ENCODE results near the gene RHOBTB1.
A peak's percentile ranks its signal among the peaks of the same experiment; 100 is the strongest.

DNA sequence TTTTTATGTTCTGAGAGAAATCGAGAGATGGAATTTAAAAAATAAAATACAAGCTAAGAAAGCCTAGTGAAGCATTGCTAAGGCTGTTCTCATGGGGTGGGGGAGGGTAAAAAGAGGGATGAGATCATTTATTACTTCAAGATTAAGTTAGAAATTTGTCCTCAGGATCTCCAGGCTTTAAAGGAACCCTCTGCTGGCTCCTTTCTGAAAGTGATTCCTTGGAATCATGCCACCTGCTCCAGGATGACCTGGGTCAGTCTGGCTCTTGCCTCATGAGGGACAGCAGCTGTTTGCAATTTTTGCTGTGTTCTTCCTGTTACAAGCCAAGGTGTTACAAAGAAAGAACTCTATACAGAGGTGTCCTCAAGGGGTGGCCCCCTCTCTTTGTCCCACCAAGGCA is 95.9 kb downstream of the RHOBTB1 start:
- TF ChIP-seq, protein P1, sequence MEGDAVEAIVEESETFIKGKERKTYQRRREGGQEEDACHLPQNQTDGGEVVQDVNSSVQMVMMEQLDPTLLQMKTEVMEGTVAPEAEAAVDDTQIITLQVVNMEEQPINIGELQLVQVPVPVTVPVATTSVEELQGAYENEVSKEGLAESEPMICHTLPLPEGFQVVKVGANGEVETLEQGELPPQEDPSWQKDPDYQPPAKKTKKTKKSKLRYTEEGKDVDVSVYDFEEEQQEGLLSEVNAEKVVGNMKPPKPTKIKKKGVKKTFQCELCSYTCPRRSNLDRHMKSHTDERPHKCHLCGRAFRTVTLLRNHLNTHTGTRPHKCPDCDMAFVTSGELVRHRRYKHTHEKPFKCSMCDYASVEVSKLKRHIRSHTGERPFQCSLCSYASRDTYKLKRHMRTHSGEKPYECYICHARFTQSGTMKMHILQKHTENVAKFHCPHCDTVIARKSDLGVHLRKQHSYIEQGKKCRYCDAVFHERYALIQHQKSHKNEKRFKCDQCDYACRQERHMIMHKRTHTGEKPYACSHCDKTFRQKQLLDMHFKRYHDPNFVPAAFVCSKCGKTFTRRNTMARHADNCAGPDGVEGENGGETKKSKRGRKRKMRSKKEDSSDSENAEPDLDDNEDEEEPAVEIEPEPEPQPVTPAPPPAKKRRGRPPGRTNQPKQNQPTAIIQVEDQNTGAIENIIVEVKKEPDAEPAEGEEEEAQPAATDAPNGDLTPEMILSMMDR (IDR thresholded peaks at IDR 0.05; ENCODE audit: low read depth, low read length, missing input control) = peak; percentile 3
- no peak for TF ChIP-seq GABPA (IDR thresholded peaks at IDR 0.05 in 1 of 2, conservative IDR thresholded peaks at IDR 0.05 in 1 of 2)
- TF ChIP-seq, protein P2, sequence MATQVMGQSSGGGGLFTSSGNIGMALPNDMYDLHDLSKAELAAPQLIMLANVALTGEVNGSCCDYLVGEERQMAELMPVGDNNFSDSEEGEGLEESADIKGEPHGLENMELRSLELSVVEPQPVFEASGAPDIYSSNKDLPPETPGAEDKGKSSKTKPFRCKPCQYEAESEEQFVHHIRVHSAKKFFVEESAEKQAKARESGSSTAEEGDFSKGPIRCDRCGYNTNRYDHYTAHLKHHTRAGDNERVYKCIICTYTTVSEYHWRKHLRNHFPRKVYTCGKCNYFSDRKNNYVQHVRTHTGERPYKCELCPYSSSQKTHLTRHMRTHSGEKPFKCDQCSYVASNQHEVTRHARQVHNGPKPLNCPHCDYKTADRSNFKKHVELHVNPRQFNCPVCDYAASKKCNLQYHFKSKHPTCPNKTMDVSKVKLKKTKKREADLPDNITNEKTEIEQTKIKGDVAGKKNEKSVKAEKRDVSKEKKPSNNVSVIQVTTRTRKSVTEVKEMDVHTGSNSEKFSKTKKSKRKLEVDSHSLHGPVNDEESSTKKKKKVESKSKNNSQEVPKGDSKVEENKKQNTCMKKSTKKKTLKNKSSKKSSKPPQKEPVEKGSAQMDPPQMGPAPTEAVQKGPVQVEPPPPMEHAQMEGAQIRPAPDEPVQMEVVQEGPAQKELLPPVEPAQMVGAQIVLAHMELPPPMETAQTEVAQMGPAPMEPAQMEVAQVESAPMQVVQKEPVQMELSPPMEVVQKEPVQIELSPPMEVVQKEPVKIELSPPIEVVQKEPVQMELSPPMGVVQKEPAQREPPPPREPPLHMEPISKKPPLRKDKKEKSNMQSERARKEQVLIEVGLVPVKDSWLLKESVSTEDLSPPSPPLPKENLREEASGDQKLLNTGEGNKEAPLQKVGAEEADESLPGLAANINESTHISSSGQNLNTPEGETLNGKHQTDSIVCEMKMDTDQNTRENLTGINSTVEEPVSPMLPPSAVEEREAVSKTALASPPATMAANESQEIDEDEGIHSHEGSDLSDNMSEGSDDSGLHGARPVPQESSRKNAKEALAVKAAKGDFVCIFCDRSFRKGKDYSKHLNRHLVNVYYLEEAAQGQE (IDR thresholded peaks at IDR 0.05) = no peak
- no peak for TF ChIP-seq RXRA (IDR thresholded peaks at IDR 0.05)
- TF ChIP-seq, protein P3, sequence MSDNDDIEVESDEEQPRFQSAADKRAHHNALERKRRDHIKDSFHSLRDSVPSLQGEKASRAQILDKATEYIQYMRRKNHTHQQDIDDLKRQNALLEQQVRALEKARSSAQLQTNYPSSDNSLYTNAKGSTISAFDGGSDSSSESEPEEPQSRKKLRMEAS (IDR thresholded peaks at IDR 0.05) = no peak
- TF ChIP-seq, protein P4, sequence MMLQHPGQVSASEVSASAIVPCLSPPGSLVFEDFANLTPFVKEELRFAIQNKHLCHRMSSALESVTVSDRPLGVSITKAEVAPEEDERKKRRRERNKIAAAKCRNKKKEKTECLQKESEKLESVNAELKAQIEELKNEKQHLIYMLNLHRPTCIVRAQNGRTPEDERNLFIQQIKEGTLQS (IDR thresholded peaks at IDR 0.05) = no peak

Data from liver (tissue), 3 donors.